Hepatocyte (in vitro differentiated cells): ENCODE data around the gene CXCL12. TPM values are rescaled to one million over a fixed set of nuclear protein-coding genes. Genes with fewer than 3 reads are reported as not detected.

Source experiments
- DNase-seq: peaks from one replicate; pipeline ENCODE4 v3.0.0-alpha.2; 2016; ENCODE audit warnings: low spot score
- H2AFZ ChIP-seq: fragments of 200-600 bp; sonication (generic); 2 replicates; pipeline ENCODE4 v1.6.0; 2016; ENCODE audit warnings: antibody characterized with exemption, mild to moderate bottlenecking
- H3K27ac ChIP-seq: fragments of 200-600 bp; sonication (generic); 2 replicates; pipeline ENCODE4 v1.5.1; 2016; ENCODE audit warnings: mild to moderate bottlenecking
- H3K27me3 ChIP-seq: fragments of 200-600 bp; sonication (generic); 2 replicates; pipeline ENCODE4 v1.6.1; 2016
- H3K36me3 ChIP-seq: fragments of 200-600 bp; sonication (generic); replicated peaks from 2 replicates; pipeline ENCODE4 v1.5.1; 2016; ENCODE audit warnings: low read depth; ENCODE audit not compliant: insufficient read depth
- H3K4me1 ChIP-seq: fragments of 200-600 bp; sonication (generic); 2 replicates; pipeline ENCODE4 v1.5.1; 2016; ENCODE audit warnings: mild to moderate bottlenecking, moderate library complexity; ENCODE audit not compliant: insufficient read depth
- H3K4me2 ChIP-seq: fragments of 200-600 bp; sonication (generic); 2 replicates; pipeline ENCODE4 v1.6.0; 2016
- H3K4me3 ChIP-seq: fragments of 200-600 bp; sonication (generic); 2 replicates; pipeline ENCODE4 v1.5.1; 2016; ENCODE audit warnings: mild to moderate bottlenecking
- H3K79me2 ChIP-seq: fragments of 200-600 bp; sonication (generic); 2 replicates; pipeline ENCODE4 v1.6.0; 2017; ENCODE audit warnings: mild to moderate bottlenecking
- H3K9me2 ChIP-seq: fragments of 200-600 bp; sonication (generic); replicated peaks from 2 replicates; pipeline ENCODE4 v1.6.0; 2017; ENCODE audit warnings: mild to moderate bottlenecking; ENCODE audit not compliant: insufficient read depth
- H3K9me3 ChIP-seq: fragments of 200-600 bp; sonication (generic); 2 replicates; pipeline ENCODE4 v1.5.1; 2016; ENCODE audit warnings: low read depth, mild to moderate bottlenecking
- H4K20me1 ChIP-seq: fragments of 200-600 bp; sonication (generic); 2 replicates; pipeline ENCODE4 v1.6.0; 2016; ENCODE audit warnings: mild to moderate bottlenecking; ENCODE audit not compliant: insufficient read depth, poor library complexity, severe bottlenecking
- CTCF ChIP-seq: fragments of 200-600 bp; sonication (generic); IDR thresholded peaks from 2 replicates; pipeline ENCODE4 v1.5.1; 2016; ENCODE audit warnings: antibody characterized with exemption, mild to moderate bottlenecking; ENCODE audit not compliant: poor library complexity
- EZH2 ChIP-seq: fragments of 200-600 bp; sonication (generic); IDR thresholded peaks from 2 replicates; pipeline ENCODE4 v1.6.1; 2016; ENCODE audit warnings: antibody characterized with exemption, mild to moderate bottlenecking, borderline replicate concordance
- EZH2phosphoT487 ChIP-seq: fragments of 200-600 bp; sonication (generic); IDR thresholded peaks from one replicate; pipeline ENCODE4 v1.6.1; 2018; ENCODE audit warnings: antibody characterized with exemption, mild to moderate bottlenecking, low read depth, moderate library complexity; ENCODE audit not compliant: unreplicated experiment, severe bottlenecking
- WGBS: methylation state at CpG from one replicate; pipeline ENCODE4 v1.1.6; 2016; ENCODE audit warnings: low lambda C conversion rate; ENCODE audit errors: missing lambda C conversion rate; 5-methylcytosine and 5-hydroxymethylcytosine counted together
- polyA plus RNA-seq: library from polyadenylated mRNA; unstranded; fragments of >200 nt; fragmentation: Nextera tagmentation; extraction: Ambion mirVana; gene quantifications from 2 replicates; pipeline ENCODE4 v1.2.1, GENCODE V29; 2016
- total RNA-seq: library from RNA; depleted of rRNA; stranded (reverse); fragments of >200 nt; gene quantifications from 2 replicates; pipeline ENCODE4 v1.2.3, GENCODE V29; 2014

CXCL12 gene
- total and polyA plus RNA-seq, 2 experiments from 2014 or later = 13.2 to 41.8 TPM

- no peaks in the 10 kb centered on the region for H3K36me3 ChIP-seq
- no peaks in the 10 kb centered on the region for H3K27me3 ChIP-seq
- no peaks in the 10 kb centered on the region for H3K79me2 ChIP-seq
- no peak overlapping the region for H3K27ac ChIP-seq
- no peaks in the 10 kb centered on the region for H3K9me2 ChIP-seq
- no peak overlapping the region for H3K4me2 ChIP-seq
- TF ChIP-seq EZH2 = no peak
- TF ChIP-seq EZH2phosphoT487 = no peak
- no peak for TF ChIP-seq CTCF
- no peak for DNase-seq
- no peaks in the 10 kb centered on the region for H4K20me1 ChIP-seq
- H3K9me3 ChIP-seq = no peaks in the 10 kb centered on the region
- 97% methylated on average over 2 of the region's 2 CpGs for WGBS
- no peak overlapping the region for H2AFZ ChIP-seq
- no peaks in the 10 kb centered on the region for H3K4me1 ChIP-seq
- H3K4me3 ChIP-seq = no peak overlapping the region
These were observed 35.1 kb upstream of the CXCL12 start for GRCh38 chr10:44419790-44420549.

GRCh38 chr10:44418637-44419036 lies 33.7 kb upstream of the CXCL12 start:
- H3K27me3 ChIP-seq = no peaks in the 10 kb centered on the region
- TF ChIP-seq EZH2 (no peak), EZH2phosphoT487 (no peak), CTCF (no peak)
- H3K36me3 ChIP-seq = no peaks in the 10 kb centered on the region
- no peaks in the 10 kb centered on the region for H3K4me1 ChIP-seq
- WGBS = 96% methylated on average over 8 of the region's 8 CpGs
- H3K27ac ChIP-seq = no peak overlapping the region
- no peak overlapping the region for H2AFZ ChIP-seq
- no peak overlapping the region for H3K4me2 ChIP-seq
- no peak for DNase-seq
- H3K9me3 ChIP-seq = no peaks in the 10 kb centered on the region
- no peaks in the 10 kb centered on the region for H4K20me1 ChIP-seq
- no peaks in the 10 kb centered on the region for H3K9me2 ChIP-seq
- H3K4me3 ChIP-seq = no peak overlapping the region
- no peaks in the 10 kb centered on the region for H3K79me2 ChIP-seq

- WGBS = 88% methylated on average over 4 of the region's 4 CpGs
- DNase-seq = no peak
These were observed 32.9 kb upstream of the CXCL12 start for GRCh38 chr10:44417761-44418160.

More at GRCh38 chr10:44417761-44418160, 32.9 kb upstream of the CXCL12 start:
- H3K4me2 ChIP-seq = no peak overlapping the region
- H4K20me1 ChIP-seq = no peaks in the 10 kb centered on the region
- H3K4me1 ChIP-seq = no peaks in the 10 kb centered on the region
- no peak overlapping the region for H2AFZ ChIP-seq
- H3K36me3 ChIP-seq = no peaks in the 10 kb centered on the region
- no peak overlapping the region for H3K4me3 ChIP-seq
- TF ChIP-seq EZH2 (no peak), EZH2phosphoT487 (no peak), CTCF (no peak)
- H3K9me2 ChIP-seq = no peaks in the 10 kb centered on the region
- H3K9me3 ChIP-seq = no peaks in the 10 kb centered on the region
- no peaks in the 10 kb centered on the region for H3K27me3 ChIP-seq
- H3K79me2 ChIP-seq = no peaks in the 10 kb centered on the region
- H3K27ac ChIP-seq = no peak overlapping the region
